Esophagus muscularis mucosa (tissue), 4 donors: ENCODE data around the gene NUP85. TPM values are rescaled to one million over a fixed set of nuclear protein-coding genes. Genes with fewer than 3 reads are reported as not detected.

Experiments used
- DNase-seq: peaks from one replicate; pipeline ENCODE4 v3.0.0-alpha.2; 2017; ENCODE audit errors: extremely low spot score
- H3K27ac ChIP-seq, 4 donors: fragments of 200-600 bp; sonication (generic); replicated peaks in 1 of 4; 1 replicate in 3 of 4; 2 replicates in 1 of 4; pipeline ENCODE4 v1.5.1; 2016 to 2019; ENCODE audit warnings: mild to moderate bottlenecking in 1 of 4
- H3K27me3 ChIP-seq, 4 donors: fragments of 200-600 bp; sonication (generic); one replicate each; pipeline versions ENCODE4 v1.5.1 to v1.6.0; 2016 to 2019
- H3K36me3 ChIP-seq, 4 donors: fragments of 200-600 bp; sonication (generic); one replicate each; pipeline ENCODE4 v1.5.1; 2016 to 2019
- H3K4me1 ChIP-seq, 4 donors: fragments of 200-600 bp; sonication (generic); one replicate each; pipeline ENCODE4 v1.5.1; 2016 to 2019
- H3K4me3 ChIP-seq, 4 donors: fragments of 200-600 bp; sonication (generic); 1 replicate in 2 of 4; 2 replicates in 2 of 4; pipeline ENCODE4 v1.5.1; 2016 to 2019; ENCODE audit warnings: mild to moderate bottlenecking in 4 of 4, moderate library complexity in 1 of 4
- H3K9me3 ChIP-seq, 4 donors: fragments of 200-600 bp; sonication (generic); 1 replicate in 3 of 4; 2 replicates in 1 of 4; pipeline ENCODE4 v1.5.1; 2016 to 2019
- CTCF ChIP-seq, 3 experiments: fragments of 200-600 bp in 2 of 3; fragments of 450-650 bp in 1 of 3; sonication (generic) in 2 of 3; IDR thresholded peaks; one replicate each; pipeline ENCODE4 v1.5.1; 2017 to 2019; ENCODE audit warnings: antibody characterized with exemption in 3 of 3, mild to moderate bottlenecking in 2 of 3, moderate library complexity in 1 of 3
- EP300 ChIP-seq: sonication (generic); formaldehyde crosslinking; IDR thresholded peaks from one replicate; pipeline ENCODE4 v1.6.1; 2017; ENCODE audit warnings: antibody characterized with exemption
- POLR2A ChIP-seq: fragments of 450-650 bp; IDR thresholded peaks from one replicate; pipeline ENCODE4 v1.6.1; 2017; ENCODE audit warnings: antibody characterized with exemption, moderate library complexity, mild to moderate bottlenecking, low read depth
- POLR2AphosphoS5 ChIP-seq, 2 donors: sonication (generic); formaldehyde crosslinking; IDR thresholded peaks; one replicate each; pipeline ENCODE4 v1.6.1; 2017; ENCODE audit warnings: antibody characterized with exemption in 2 of 2
- WGBS: methylation state at CpG from one replicate; pipeline ENCODE4 v1.1.5; 2018; 5-methylcytosine and 5-hydroxymethylcytosine counted together
- intact Hi-C: fragments of 100-400 bp; cut with DNase I; formaldehyde crosslinking; loops from one replicate; pipeline ENCODE4 v1.15.1; 2023
- total RNA-seq, 4 donors: library from RNA; depleted of rRNA; stranded (reverse); fragments of >200 nt; gene quantifications; one replicate each; pipeline versions ENCODE4 v1.1.0 to v1.2.1, GENCODE V29; 2016

NUP85 gene
- total RNA-seq, 4 donors from 2014 or later, result 20.4 to 32.4 (median 23.3) TPM

GRCh38 chr17:75241502-75241901 lies 36.0 kb downstream of the NUP85 start:
- no peaks in the 10 kb centered on the region for H3K27me3 ChIP-seq
- H3K9me3 ChIP-seq, result no peaks in the 10 kb centered on the region
- intact Hi-C loops, result no loop called here
- peaks cover 61 to 100% (median 99%) of the 10 kb centered on the region in 4 donors for H3K36me3 ChIP-seq
- TF ChIP-seq POLR2AphosphoS5 (IDR thresholded peaks at IDR 0.05), result no peak
- TF ChIP-seq EP300, result no peak
- no peak for TF ChIP-seq CTCF (IDR thresholded peaks at IDR 0.05)
- no peak for TF ChIP-seq POLR2A
- peak overlapping the region in 2 of 4 donors; percentile 7 to 56 for H3K27ac ChIP-seq
- 85% methylated on average over 9 of the region's 9 CpGs for WGBS
- DNase-seq, result no peak
- no peak overlapping the region for H3K4me3 ChIP-seq
- peaks cover 11 to 25% (median 20%) of the 10 kb centered on the region in 4 donors for H3K4me1 ChIP-seq

- TF ChIP-seq POLR2AphosphoS5 (IDR thresholded peaks at IDR 0.05), result peak in 1 of 2 donors; percentile 27
- TF ChIP-seq CTCF (IDR thresholded peaks at IDR 0.05), result no peak
- H3K4me1 ChIP-seq, result peaks cover 11 to 25% (median 20%) of the 10 kb centered on the region in 4 donors
- peaks cover 61 to 96% (median 95%) of the 10 kb centered on the region in 4 donors for H3K36me3 ChIP-seq
- H3K9me3 ChIP-seq, result no peaks in the 10 kb centered on the region
- H3K27me3 ChIP-seq, result no peaks in the 10 kb centered on the region
- DNase-seq, result no peak
- intact Hi-C loops, result no loop called here
- peak overlapping the region in 2 of 4 donors; percentile 7 to 56 for H3K27ac ChIP-seq
- 79% methylated on average over 7 of the region's 15 CpGs for WGBS
- no peak overlapping the region for H3K4me3 ChIP-seq
Measured at GRCh38 chr17:75241996-75242460, 36.5 kb downstream of the NUP85 start.

DNA sequence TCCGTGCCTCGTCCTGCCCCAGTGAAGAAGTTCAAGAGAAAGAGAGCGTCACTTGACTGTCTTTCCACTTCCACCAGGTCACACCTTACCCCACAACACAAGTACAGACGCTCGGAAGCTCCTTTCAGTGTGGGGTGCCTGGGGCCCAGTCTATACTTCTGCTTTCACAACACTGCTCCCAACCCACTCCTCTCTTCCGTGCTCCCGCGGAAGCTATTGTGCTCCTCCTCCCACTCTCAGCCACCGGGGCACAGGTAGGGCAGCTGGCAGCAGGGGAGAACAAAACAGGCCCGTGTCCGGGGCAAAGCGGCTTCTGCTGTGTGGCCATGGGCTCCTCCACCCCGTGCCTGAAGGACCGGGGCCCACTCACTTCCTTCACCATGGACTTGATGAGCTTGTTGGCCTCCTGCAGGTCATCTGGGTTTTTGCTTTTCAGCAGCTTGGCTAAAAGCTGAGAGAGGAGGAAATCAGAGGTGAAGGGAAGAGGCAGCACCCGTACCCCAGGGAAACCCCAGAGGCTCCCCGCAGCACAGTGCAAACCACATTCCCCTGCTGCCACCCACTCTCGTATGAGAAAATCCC lies 37.1 kb downstream of the NUP85 start:
- no peak for TF ChIP-seq CTCF (IDR thresholded peaks at IDR 0.05)
- no peak for TF ChIP-seq POLR2A
- TF ChIP-seq EP300, result no peak
- peak in 1 of 2 donors; percentile 2 for TF ChIP-seq POLR2AphosphoS5 (IDR thresholded peaks at IDR 0.05)
- H3K9me3 ChIP-seq, result no peaks in the 10 kb centered on the region
- no peak overlapping the region for H3K4me3 ChIP-seq
- WGBS, result 82% methylated on average over 14 of the region's 17 CpGs
- H3K36me3 ChIP-seq, result peaks cover 60 to 94% (median 89%) of the 10 kb centered on the region in 4 donors
- intact Hi-C loops, result no loop called here
- DNase-seq, result no peak
- no peaks in the 10 kb centered on the region for H3K27me3 ChIP-seq
- H3K4me1 ChIP-seq, result peaks cover 8 to 25% (median 18%) of the 10 kb centered on the region in 4 donors
- no peak overlapping the region for H3K27ac ChIP-seq

DNA sequence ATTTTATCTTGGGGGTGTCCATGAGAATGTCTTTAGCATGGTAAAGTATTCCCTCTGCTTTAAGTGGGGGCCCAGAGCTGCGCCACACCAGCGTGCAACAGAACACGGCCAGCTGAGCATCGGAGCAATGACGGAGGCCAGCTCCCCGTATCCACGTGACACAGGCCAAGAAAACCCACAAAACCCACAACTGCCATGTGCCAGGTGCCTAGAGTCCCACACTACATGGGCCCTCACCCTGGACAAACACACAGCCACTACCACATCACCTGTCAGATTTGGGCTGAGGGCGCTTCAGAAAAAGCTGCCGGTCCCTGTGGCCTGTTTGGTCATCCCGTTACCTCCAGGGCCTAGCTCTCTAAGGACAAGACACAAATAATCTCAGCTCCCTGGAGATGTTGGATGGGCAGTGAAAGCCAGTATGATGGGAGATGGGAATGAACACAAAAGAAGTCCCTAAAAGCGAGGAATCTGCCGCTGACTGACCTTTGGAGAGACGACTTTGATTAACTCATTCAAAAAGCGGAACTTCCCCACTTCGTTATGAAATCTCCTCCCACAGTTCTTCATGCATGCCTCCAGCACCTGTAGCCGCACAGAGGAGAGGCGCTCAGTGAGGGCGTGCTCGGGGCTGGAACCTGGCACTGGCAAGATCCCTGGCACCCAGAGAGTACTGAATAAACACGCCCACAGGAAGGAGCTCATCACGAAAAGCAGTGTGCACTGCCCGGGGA lies 38.8 kb downstream of the NUP85 start:
- 75% methylated on average over 17 of the region's 22 CpGs for WGBS
- Histone ChIP-seq H3K4me1 (peaks cover 0 to 19% (median 14%) of the 10 kb centered on the region in 4 donors), H3K36me3 (peaks cover 58 to 81% (median 72%) of the 10 kb centered on the region in 4 donors), H3K4me3 (no peak overlapping the region), H3K27me3 (no peaks in the 10 kb centered on the region), H3K27ac (no peak overlapping the region), H3K9me3 (no peaks in the 10 kb centered on the region)
- intact Hi-C loops, result no loop called here
- DNase-seq, result no peak
- TF ChIP-seq EP300 (no peak), POLR2A (no peak), CTCF (IDR thresholded peaks at IDR 0.05) (no peak), POLR2AphosphoS5 (IDR thresholded peaks at IDR 0.05) (no peak)
